Natural killer cell (primary cell): ENCODE data around the gene DOCK11. TPM values are rescaled to one million over a fixed set of nuclear protein-coding genes. Genes with fewer than 3 reads are reported as not detected.

ENCODE experiments used
- ATAC-seq, 3 donors: fragments of 150-1000 bp in 2 of 3; fragments of 200-7000 bp in 1 of 3; cut with Tn5 transposase; 1 replicate in 1 of 3; 2 replicates in 2 of 3; pipeline ENCODE4 v1.10.0; 2021; ENCODE audit warnings: mild to moderate bottlenecking in 2 of 3, moderate library complexity in 2 of 3
- DNase-seq, 2 donors: peaks; one replicate each; pipeline versions ENCODE4 v3.0.0 to v3.0.0-alpha.2; 2013 to 2021; ENCODE audit warnings: mixed read lengths in 1 of 2
- H3K27ac ChIP-seq: one replicate; pipeline ENCODE4 v1.5.1; 2013; ENCODE audit warnings: mild to moderate bottlenecking, low read length
- H3K27me3 ChIP-seq: one replicate; pipeline ENCODE4 v1.6.1; 2013; ENCODE audit warnings: low read length; ENCODE audit not compliant: control insufficient read depth, insufficient read depth
- H3K36me3 ChIP-seq: one replicate; pipeline ENCODE4 v1.6.1; 2013; ENCODE audit warnings: low read length; ENCODE audit not compliant: control insufficient read depth, insufficient read depth
- H3K4me1 ChIP-seq: one replicate; pipeline ENCODE4 v1.6.1; 2013; ENCODE audit warnings: low read length; ENCODE audit not compliant: control insufficient read depth, insufficient read depth
- H3K4me3 ChIP-seq: one replicate; pipeline ENCODE4 v1.5.1; 2013; ENCODE audit warnings: low read length
- H3K9me3 ChIP-seq: one replicate; pipeline ENCODE4 v1.6.1; 2013; ENCODE audit warnings: low read length; ENCODE audit not compliant: control insufficient read depth, insufficient read depth
- H3K27ac Mint-ChIP-seq, 2 donors: one replicate each; pipeline ENCODE4 v1.8.0; 2022; ENCODE audit warnings: mild to moderate bottlenecking in 2 of 2, mixed read lengths in 2 of 2, moderate library complexity in 1 of 2
- H3K27me3 Mint-ChIP-seq, 2 donors: one replicate each; pipeline ENCODE4 v1.8.0; 2022; ENCODE audit warnings: low read depth in 2 of 2, mixed read lengths in 2 of 2
- H3K36me3 Mint-ChIP-seq: one replicate; pipeline ENCODE4 v1.8.0; 2022; ENCODE audit warnings: mixed read lengths
- H3K4me1 Mint-ChIP-seq, 2 donors: one replicate each; pipeline ENCODE4 v1.8.0; 2022; ENCODE audit warnings: mixed read lengths in 2 of 2
- H3K4me3 Mint-ChIP-seq: one replicate; pipeline ENCODE4 v1.8.0; 2022; ENCODE audit warnings: mild to moderate bottlenecking, moderate library complexity, mixed read lengths
- H3K9me3 Mint-ChIP-seq, 2 donors: one replicate each; pipeline ENCODE4 v1.8.0; 2022; ENCODE audit warnings: mixed read lengths in 2 of 2
- WGBS: methylation state at CpG from one replicate; pipeline ENCODE4 v1.1.7; 2013; ENCODE audit warnings: missing lambda C conversion rate; ENCODE audit not compliant: insufficient coverage; 5-methylcytosine and 5-hydroxymethylcytosine counted together
- intact Hi-C: fragments of 100-400 bp; cut with micrococcal nuclease; formaldehyde crosslinking; loops from one replicate; pipeline ENCODE4 v1.14.2; 2022
- total RNA-seq, 4 donors: library from RNA; stranded (reverse); fragments of 120-200 nt in 1 of 4; gene quantifications; one replicate each; pipeline versions ENCODE4 v1.2.3 to v1.2.4, GENCODE V29; 2013 to 2022
- TF ChIP-seq, protein P1 (sequence below): fragments of 200-600 bp; IDR thresholded peaks from one replicate; pipeline ENCODE4 v1.8.0; 2022; ENCODE audit warnings: antibody characterized with exemption

Gene DOCK11
- total RNA-seq, 3 donors from 2014 or later (not counting 1 experiment from before 2014, with no cell fraction given) = 108 to 130 (median 117) TPM

DNA sequence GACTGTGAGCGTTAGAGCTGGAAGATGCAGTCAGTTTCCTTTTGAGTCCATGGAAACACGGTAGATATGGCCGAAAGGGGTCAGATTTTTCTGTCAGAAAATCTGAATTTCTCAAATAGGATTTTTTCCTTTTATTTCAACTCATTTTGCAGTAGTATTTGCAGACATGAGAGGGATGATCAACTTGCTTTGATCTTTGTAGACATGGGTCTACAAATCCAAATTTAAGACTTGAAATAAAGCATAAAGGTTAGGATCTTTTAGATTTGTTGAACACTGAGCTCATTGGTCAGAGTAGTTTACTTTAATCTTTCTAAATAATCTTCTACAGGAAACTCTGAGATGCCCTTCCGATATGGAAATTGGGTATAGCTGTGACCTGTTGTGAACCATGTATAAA lies 44.7 kb downstream of the DOCK11 start:
- Mint-ChIP-seq H3K4me3 (no peak overlapping the region), H3K36me3 (peaks cover 6% of the 10 kb centered on the region), H3K27me3 (no peaks in the 10 kb centered on the region), H3K4me1 (peaks cover 34 to 42% of the 10 kb centered on the region in 2 donors), H3K27ac (peak overlapping the region in 1 of 2 donors; percentile 81), H3K9me3 (no peaks in the 10 kb centered on the region)
- WGBS = no CpG with 5 or more reads among the region's 4 CpGs
- H3K4me3 ChIP-seq = no peak overlapping the region
- peaks cover 20% of the 10 kb centered on the region for H3K4me1 ChIP-seq
- TF ChIP-seq, protein P1, sequence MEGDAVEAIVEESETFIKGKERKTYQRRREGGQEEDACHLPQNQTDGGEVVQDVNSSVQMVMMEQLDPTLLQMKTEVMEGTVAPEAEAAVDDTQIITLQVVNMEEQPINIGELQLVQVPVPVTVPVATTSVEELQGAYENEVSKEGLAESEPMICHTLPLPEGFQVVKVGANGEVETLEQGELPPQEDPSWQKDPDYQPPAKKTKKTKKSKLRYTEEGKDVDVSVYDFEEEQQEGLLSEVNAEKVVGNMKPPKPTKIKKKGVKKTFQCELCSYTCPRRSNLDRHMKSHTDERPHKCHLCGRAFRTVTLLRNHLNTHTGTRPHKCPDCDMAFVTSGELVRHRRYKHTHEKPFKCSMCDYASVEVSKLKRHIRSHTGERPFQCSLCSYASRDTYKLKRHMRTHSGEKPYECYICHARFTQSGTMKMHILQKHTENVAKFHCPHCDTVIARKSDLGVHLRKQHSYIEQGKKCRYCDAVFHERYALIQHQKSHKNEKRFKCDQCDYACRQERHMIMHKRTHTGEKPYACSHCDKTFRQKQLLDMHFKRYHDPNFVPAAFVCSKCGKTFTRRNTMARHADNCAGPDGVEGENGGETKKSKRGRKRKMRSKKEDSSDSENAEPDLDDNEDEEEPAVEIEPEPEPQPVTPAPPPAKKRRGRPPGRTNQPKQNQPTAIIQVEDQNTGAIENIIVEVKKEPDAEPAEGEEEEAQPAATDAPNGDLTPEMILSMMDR = no peak
- no peaks in the 10 kb centered on the region for H3K27me3 ChIP-seq
- no peak for ATAC-seq
- peaks cover 16% of the 10 kb centered on the region for H3K36me3 ChIP-seq
- H3K9me3 ChIP-seq = no peaks in the 10 kb centered on the region
- intact Hi-C loops = no loop called here
- H3K27ac ChIP-seq = no peak overlapping the region
- no peak for DNase-seq

DNA sequence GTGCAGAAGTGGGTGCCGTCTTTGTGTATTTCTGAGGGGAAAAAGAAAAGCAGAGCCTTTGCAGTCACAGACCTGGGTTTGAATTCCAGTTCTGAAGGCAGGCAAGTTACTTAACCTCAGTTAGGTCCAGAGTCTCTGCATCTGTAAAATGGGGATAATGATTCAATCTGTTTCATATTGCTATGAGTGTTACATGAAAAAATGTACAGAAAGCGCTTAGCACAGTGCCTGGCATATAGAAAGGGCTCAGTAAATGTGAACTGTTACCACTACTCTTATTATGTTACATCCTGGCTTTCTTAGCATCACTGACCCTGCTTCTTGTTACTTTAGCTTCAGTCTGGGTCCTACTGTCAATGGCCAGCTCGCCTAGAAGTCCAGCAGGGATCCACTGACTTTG lies 45.9 kb downstream of the DOCK11 start:
- H3K9me3 Mint-ChIP-seq = no peaks in the 10 kb centered on the region
- H3K9me3 ChIP-seq = no peaks in the 10 kb centered on the region
- intact Hi-C loops = no loop called here
- TF ChIP-seq, protein P1 = no peak
- peaks cover 30% of the 10 kb centered on the region in 2 donors for H3K4me1 Mint-ChIP-seq
- H3K36me3 Mint-ChIP-seq = peaks cover 8% of the 10 kb centered on the region
- ATAC-seq = no peak
- no peak overlapping the region for H3K4me3 Mint-ChIP-seq
- H3K4me3 ChIP-seq = no peak overlapping the region
- H3K36me3 ChIP-seq = peaks cover 28% of the 10 kb centered on the region
- no peak overlapping the region for H3K27ac ChIP-seq
- no peaks in the 10 kb centered on the region for H3K27me3 Mint-ChIP-seq
- H3K4me1 ChIP-seq = peaks cover 16% of the 10 kb centered on the region
- no peaks in the 10 kb centered on the region for H3K27me3 ChIP-seq
- peak overlapping the region; percentile 8 to 44 for H3K27ac Mint-ChIP-seq
- DNase-seq = no peak
- WGBS = 93% methylated on average over 3 of the region's 3 CpGs

DNA sequence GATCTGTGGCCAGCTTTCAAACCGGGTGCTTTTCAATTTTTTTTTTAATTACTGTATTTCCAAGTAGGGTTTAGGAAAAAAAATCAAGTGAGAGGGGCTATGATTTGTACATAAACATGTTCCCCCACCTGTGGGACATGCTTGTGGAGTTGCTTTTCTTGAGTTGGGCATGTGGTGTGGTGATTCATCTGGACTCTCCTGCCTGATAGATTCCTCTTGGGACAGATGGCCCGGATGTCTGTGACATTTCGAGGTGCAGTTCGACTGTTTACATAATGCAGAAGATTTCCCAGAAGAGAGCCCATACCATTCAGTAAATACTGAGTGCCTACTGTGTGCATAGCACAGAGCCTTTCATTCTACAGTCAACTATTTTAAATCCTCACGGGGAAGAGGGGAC lies 49.9 kb downstream of the DOCK11 start:
- H3K27ac Mint-ChIP-seq = peak overlapping the region; percentile 59 to 69
- H3K4me3 Mint-ChIP-seq = no peak overlapping the region
- Histone ChIP-seq H3K4me3 (no peak overlapping the region), H3K4me1 (peaks cover 4% of the 10 kb centered on the region), H3K9me3 (no peaks in the 10 kb centered on the region), H3K36me3 (peaks cover 57% of the 10 kb centered on the region), H3K27ac (no peak overlapping the region), H3K27me3 (no peaks in the 10 kb centered on the region)
- peaks cover 8% of the 10 kb centered on the region for H3K36me3 Mint-ChIP-seq
- TF ChIP-seq, protein P1 = no peak
- H3K27me3 Mint-ChIP-seq = no peaks in the 10 kb centered on the region
- H3K9me3 Mint-ChIP-seq = no peaks in the 10 kb centered on the region
- ATAC-seq (no peak), DNase-seq (no peak)
- intact Hi-C loops = no loop called here
- 90% methylated on average over 3 of the region's 5 CpGs for WGBS
- peaks cover 10 to 12% of the 10 kb centered on the region in 2 donors for H3K4me1 Mint-ChIP-seq

DNA sequence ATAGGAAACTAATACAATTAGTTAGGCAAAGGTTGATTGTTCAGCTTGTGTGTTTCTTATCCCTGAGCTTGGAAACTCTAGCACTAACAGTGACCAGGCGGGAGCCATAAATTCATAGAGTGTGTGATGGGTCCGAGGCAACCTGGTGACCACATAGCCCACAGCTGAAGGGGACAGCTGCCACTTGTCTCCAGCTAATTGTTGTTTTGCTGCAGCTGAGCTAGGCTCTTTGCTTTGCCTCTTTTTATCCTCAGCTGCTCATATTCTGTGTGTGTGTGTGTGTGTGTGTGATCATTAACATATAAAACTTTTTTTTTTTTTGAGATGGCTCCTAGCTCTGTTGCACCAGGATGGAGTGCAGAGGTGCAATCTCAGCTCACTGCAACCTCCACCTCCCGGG lies 53.2 kb downstream of the DOCK11 start:
- no peak overlapping the region for H3K27ac Mint-ChIP-seq
- H3K27me3 Mint-ChIP-seq = no peaks in the 10 kb centered on the region
- Histone ChIP-seq H3K27ac (no peak overlapping the region), H3K9me3 (no peaks in the 10 kb centered on the region), H3K27me3 (no peaks in the 10 kb centered on the region), H3K4me1 (no peaks in the 10 kb centered on the region), H3K4me3 (no peak overlapping the region), H3K36me3 (peaks cover 65% of the 10 kb centered on the region)
- ATAC-seq = no peak
- WGBS = 82% methylated on average over 3 of the region's 3 CpGs
- H3K9me3 Mint-ChIP-seq = no peaks in the 10 kb centered on the region
- peaks cover 8% of the 10 kb centered on the region for H3K36me3 Mint-ChIP-seq
- intact Hi-C loops = no loop called here
- DNase-seq = no peak
- no peak overlapping the region for H3K4me3 Mint-ChIP-seq
- no peaks in the 10 kb centered on the region for H3K4me1 Mint-ChIP-seq
- TF ChIP-seq, protein P1 = no peak
